Measurements from ENCODE around the gene UBE2D1. TPM values are rescaled to one million over a fixed set of nuclear protein-coding genes. Genes with fewer than 3 reads are reported as not detected.

UBE2D1 gene
- total RNA-seq, 3 donors from 2014 or later (not counting 1 experiment from before 2014, with no cell fraction given), result 14.0 to 14.5 (median 14.4) TPM

DNA sequence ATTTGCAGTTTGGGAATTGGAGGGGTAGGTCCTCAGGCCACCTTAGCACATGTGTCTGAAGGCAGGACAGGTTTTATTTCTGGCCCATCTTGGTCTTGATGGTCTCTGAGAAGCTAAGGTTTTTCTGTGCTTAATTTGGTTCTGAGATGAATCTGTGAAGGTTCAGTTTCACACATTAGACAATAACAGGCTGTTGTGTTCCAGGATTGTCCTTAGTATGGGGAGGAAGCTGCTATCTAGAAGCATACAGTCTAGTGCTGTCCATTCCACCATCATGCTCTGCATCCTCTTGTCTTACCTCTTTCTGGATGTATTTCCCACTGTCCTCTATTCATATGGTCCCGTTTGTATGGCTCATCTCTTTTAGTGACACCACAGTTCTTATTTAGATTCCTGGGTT lies 7.1 kb downstream of the UBE2D1 start:
- no peaks in the 10 kb centered on the region for H3K9me3 Mint-ChIP-seq
- Histone ChIP-seq H3K27me3 (ENCODE audit: control insufficient read depth, insufficient read depth, low read length) (no peaks in the 10 kb centered on the region), H3K4me1 (ENCODE audit: control insufficient read depth, insufficient read depth, low read length) (no peaks in the 10 kb centered on the region), H3K9me3 (ENCODE audit: control insufficient read depth, insufficient read depth, low read length) (no peaks in the 10 kb centered on the region), H3K36me3 (ENCODE audit: control insufficient read depth, insufficient read depth, low read length) (no peaks in the 10 kb centered on the region), H3K4me3 (ENCODE audit: low read length) (no peak overlapping the region), H3K27ac (ENCODE audit: low read length) (no peak overlapping the region)
- DNase-seq, result no peak
- no peak for ATAC-seq
- no peaks in the 10 kb centered on the region for H3K36me3 Mint-ChIP-seq
- no peak for TF ChIP-seq CTCF (IDR thresholded peaks at IDR 0.05)
- no peak overlapping the region for H3K27ac Mint-ChIP-seq
- 83% methylated on average over 1 of the region's 1 CpG for WGBS (ENCODE audit: insufficient coverage)
- peaks cover 19 to 46% of the 10 kb centered on the region in 2 donors for H3K4me1 Mint-ChIP-seq
- H3K27me3 Mint-ChIP-seq (ENCODE audit: low read depth in 2 of 2), result no peaks in the 10 kb centered on the region
- no peak overlapping the region for H3K4me3 Mint-ChIP-seq
- intact Hi-C loops (cut with micrococcal nuclease), result no loop called here

GRCh38 chr10:58347967-58348366 lies 13.2 kb downstream of the UBE2D1 start:
- TF ChIP-seq CTCF (IDR thresholded peaks at IDR 0.05), result no peak
- ATAC-seq, result no peak
- Mint-ChIP-seq H3K4me3 (no peak overlapping the region), H3K27ac (no peak overlapping the region), H3K9me3 (no peaks in the 10 kb centered on the region), H3K27me3 (ENCODE audit: low read depth in 2 of 2) (no peaks in the 10 kb centered on the region), H3K36me3 (no peaks in the 10 kb centered on the region), H3K4me1 (peaks cover 19 to 38% of the 10 kb centered on the region in 2 donors)
- H3K36me3 ChIP-seq (ENCODE audit: control insufficient read depth, insufficient read depth, low read length), result no peaks in the 10 kb centered on the region
- no peaks in the 10 kb centered on the region for H3K9me3 ChIP-seq (ENCODE audit: control insufficient read depth, insufficient read depth, low read length)
- WGBS (ENCODE audit: insufficient coverage), result no CpG with 5 or more reads among the region's 1 CpG
- H3K4me1 ChIP-seq (ENCODE audit: control insufficient read depth, insufficient read depth, low read length), result peaks cover 3% of the 10 kb centered on the region
- no peaks in the 10 kb centered on the region for H3K27me3 ChIP-seq (ENCODE audit: control insufficient read depth, insufficient read depth, low read length)
- H3K27ac ChIP-seq (ENCODE audit: low read length), result no peak overlapping the region
- intact Hi-C loops (cut with micrococcal nuclease), result no loop called here
- no peak for DNase-seq
- no peak overlapping the region for H3K4me3 ChIP-seq (ENCODE audit: low read length)

DNA sequence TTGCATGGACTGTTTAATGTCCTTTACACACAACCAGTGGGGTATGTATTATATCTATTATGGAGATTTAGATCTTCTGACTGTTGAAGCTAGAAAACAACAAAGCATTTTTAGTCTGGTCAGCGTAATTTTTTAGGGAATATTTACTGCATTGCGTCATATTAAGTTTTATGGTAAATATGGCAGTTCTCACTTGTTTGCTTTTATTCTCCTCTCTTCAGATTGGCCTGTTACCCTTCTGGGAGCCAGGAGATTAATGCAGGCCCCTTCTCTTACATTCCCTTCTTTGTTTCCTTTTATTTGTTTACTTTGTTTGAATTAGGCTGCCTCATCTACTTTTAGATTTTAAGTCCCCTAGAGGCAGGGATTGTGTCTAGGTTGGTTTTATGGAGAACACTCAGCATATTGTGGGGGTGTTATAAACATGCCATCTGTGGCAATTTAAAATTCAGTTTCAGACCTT lies 13.8 kb downstream of the UBE2D1 start:
- no peak for TF ChIP-seq CTCF (IDR thresholded peaks at IDR 0.05)
- no peaks in the 10 kb centered on the region for H3K9me3 Mint-ChIP-seq
- 100% methylated on average over 1 of the region's 2 CpGs for WGBS (ENCODE audit: insufficient coverage)
- no peak overlapping the region for H3K27ac Mint-ChIP-seq
- intact Hi-C loops (cut with micrococcal nuclease), result no loop called here
- H3K27me3 Mint-ChIP-seq (ENCODE audit: low read depth in 2 of 2), result no peaks in the 10 kb centered on the region
- no peak for DNase-seq
- H3K4me1 ChIP-seq (ENCODE audit: control insufficient read depth, insufficient read depth, low read length), result peaks cover 3% of the 10 kb centered on the region
- no peaks in the 10 kb centered on the region for H3K9me3 ChIP-seq (ENCODE audit: control insufficient read depth, insufficient read depth, low read length)
- no peak for ATAC-seq
- H3K36me3 Mint-ChIP-seq, result no peaks in the 10 kb centered on the region
- H3K4me3 ChIP-seq (ENCODE audit: low read length), result no peak overlapping the region
- no peaks in the 10 kb centered on the region for H3K27me3 ChIP-seq (ENCODE audit: control insufficient read depth, insufficient read depth, low read length)
- H3K4me1 Mint-ChIP-seq, result peaks cover 19 to 38% of the 10 kb centered on the region in 2 donors
- H3K27ac ChIP-seq (ENCODE audit: low read length), result no peak overlapping the region
- no peak overlapping the region for H3K4me3 Mint-ChIP-seq
- H3K36me3 ChIP-seq (ENCODE audit: control insufficient read depth, insufficient read depth, low read length), result no peaks in the 10 kb centered on the region

GRCh38 chr10:58350023-58350422 lies 15.2 kb downstream of the UBE2D1 start:
- no peak overlapping the region for H3K4me3 ChIP-seq (ENCODE audit: low read length)
- WGBS (ENCODE audit: insufficient coverage), result 100% methylated on average over 1 of the region's 2 CpGs
- no peaks in the 10 kb centered on the region for H3K36me3 ChIP-seq (ENCODE audit: control insufficient read depth, insufficient read depth, low read length)
- no peak overlapping the region for H3K27ac ChIP-seq (ENCODE audit: low read length)
- no peak overlapping the region for H3K4me3 Mint-ChIP-seq
- TF ChIP-seq CTCF (IDR thresholded peaks at IDR 0.05), result no peak
- intact Hi-C loops (cut with micrococcal nuclease), result no loop called here
- ATAC-seq (no peak), DNase-seq (no peak)
- H3K36me3 Mint-ChIP-seq, result no peaks in the 10 kb centered on the region
- H3K4me1 Mint-ChIP-seq, result peaks cover 27 to 35% of the 10 kb centered on the region in 2 donors
- H3K9me3 ChIP-seq (ENCODE audit: control insufficient read depth, insufficient read depth, low read length), result no peaks in the 10 kb centered on the region
- H3K27ac Mint-ChIP-seq, result peak overlapping the region in 1 of 2 donors; percentile 27
- no peaks in the 10 kb centered on the region for H3K9me3 Mint-ChIP-seq
- no peaks in the 10 kb centered on the region for H3K27me3 Mint-ChIP-seq (ENCODE audit: low read depth in 2 of 2)
- peaks cover 3% of the 10 kb centered on the region for H3K4me1 ChIP-seq (ENCODE audit: control insufficient read depth, insufficient read depth, low read length)
- no peaks in the 10 kb centered on the region for H3K27me3 ChIP-seq (ENCODE audit: control insufficient read depth, insufficient read depth, low read length)
